ENCODE measurements around the gene BLM.
"Not testable (repeated sequence)": the region's sequence is repeated elsewhere in the genome, so short reads cannot be mapped to it uniquely, and the experiment has no call there.

The BLM gene

GRCh38 chr15:90740545-90740944 lies 23.4 kb downstream of the BLM start:
- not testable (repeated sequence) for DNase-seq

- DNase-seq, result no peak
These were observed 24.9 kb downstream of the BLM start for GRCh38 chr15:90742087-90742486.

DNA sequence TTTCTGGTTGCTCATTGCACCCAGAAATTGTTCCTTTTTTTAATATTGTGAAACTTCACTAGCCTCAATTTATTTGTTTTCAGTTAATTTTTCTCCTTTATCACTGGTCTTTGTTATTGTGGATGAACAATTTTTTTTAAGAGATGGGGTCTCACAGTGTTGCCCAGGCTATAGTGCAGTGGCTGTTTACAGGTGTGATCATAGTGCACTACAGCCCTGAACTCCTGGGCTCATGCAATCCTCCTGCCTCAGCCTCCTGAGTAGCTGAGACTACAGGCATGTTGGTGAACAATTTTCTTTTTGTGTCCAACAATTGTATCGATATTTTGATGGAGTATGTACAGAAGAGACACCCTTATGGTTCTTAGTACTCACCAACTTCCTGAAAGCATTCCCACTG lies 26.3 kb downstream of the BLM start:
- no peak for DNase-seq

GRCh38 chr15:90744759-90745402 lies 27.7 kb downstream of the BLM start:
- DNase-seq, result no peak

DNA sequence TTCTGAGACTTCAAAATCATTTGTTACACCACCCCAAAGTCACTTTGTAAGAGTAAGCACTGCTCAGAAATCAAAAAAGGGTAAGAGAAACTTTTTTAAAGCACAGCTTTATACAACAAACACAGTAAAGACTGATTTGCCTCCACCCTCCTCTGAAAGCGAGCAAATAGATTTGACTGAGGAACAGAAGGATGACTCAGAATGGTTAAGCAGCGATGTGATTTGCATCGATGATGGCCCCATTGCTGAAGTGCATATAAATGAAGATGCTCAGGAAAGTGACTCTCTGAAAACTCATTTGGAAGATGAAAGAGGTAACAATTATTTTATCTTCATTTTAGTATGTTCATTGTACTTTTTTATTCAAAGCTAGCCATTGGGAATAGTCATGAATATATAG lies 32.6 kb downstream of the BLM start:
- DNase-seq, result no peak

- DNase-seq, result no peak
These were observed 33.0 kb downstream of the BLM start for GRCh38 chr15:90750186-90750585.

- DNase-seq, result no peak
These were observed 34.2 kb downstream of the BLM start for GRCh38 chr15:90751300-90751825.

DNA sequence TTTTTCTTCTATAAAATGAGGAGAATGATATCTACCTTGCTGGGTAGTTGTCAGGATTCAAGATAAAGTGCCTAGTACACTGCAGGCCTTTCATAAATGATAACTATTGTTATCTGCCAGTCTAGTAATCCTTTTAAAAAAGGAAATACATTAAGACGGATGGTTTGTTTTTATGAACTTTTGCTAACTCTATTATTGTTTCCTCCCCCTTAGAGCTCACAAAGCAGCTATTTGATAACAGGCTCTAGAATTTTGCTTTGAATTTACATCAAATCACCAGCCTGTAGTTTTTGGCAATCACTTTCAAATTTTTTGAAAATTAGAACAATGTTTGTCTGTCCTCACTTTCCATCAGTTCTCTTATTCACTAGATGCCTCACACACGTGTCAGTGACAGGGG lies 39.8 kb downstream of the BLM start:
- no peak for DNase-seq

DNA sequence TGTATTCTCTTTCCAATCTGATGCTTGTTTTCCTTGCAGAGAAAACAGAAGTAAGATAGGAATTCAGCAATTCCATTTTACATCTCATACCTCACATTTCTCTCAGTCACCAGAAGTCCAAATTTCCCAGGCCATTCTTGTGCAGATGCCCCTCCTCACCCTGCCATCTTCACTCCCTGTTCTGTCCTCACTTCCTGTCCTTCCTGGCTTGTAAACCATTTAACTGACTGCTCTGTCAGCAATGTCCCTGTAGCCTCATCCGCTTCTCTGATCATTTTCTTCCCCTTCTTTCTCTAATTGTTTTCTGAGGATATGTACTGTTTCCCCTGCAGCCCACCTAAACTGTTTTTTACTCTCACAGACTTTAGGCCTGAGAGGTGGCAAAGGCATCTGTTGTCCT lies 40.3 kb downstream of the BLM start:
- DNase-seq, result no peak

DNA sequence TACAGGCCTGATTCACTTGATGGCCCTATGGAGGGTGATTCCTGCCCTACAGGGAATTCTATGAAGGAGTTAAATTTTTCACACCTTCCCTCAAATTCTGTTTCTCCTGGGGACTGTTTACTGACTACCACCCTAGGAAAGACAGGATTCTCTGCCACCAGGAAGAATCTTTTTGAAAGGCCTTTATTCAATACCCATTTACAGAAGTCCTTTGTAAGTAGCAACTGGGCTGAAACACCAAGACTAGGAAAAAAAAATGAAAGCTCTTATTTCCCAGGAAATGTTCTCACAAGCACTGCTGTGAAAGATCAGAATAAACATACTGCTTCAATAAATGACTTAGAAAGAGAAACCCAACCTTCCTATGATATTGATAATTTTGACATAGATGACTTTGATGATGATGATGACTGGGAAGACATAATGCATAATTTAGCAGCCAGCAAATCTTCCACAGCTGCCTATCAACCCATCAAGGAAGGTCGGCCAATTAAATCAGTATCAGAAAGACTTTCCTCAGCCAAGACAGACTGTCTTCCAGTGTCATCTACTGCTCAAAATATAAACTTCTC lies 43.6 kb downstream of the BLM start:
- no peak for DNase-seq

GRCh38 chr15:90761629-90762028 lies 44.5 kb downstream of the BLM start:
- DNase-seq, result no peak

DNA sequence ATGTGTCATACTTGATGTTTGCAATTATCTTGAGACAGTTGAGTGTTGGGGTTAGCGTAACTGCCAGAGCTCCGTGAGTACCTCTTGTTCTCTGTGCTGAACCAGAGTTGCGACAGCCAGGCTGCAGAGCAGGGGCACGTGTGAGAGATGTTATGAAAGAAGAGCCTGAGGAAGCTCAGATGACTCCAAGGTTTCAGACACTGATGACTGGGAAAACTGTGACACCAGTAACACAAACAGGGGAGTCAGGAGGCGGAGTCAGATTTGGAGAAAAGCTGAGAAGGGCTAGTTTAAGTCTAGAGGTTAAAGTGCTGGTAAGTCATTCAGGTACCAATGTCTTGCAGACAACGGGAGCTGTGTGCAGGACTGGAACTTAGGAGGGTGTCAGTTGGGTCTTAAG lies 45.0 kb downstream of the BLM start:
- DNase-seq, result no peak

- no peak for DNase-seq
These were observed 46.4 kb downstream of the BLM start for GRCh38 chr15:90763366-90764099.

DNA sequence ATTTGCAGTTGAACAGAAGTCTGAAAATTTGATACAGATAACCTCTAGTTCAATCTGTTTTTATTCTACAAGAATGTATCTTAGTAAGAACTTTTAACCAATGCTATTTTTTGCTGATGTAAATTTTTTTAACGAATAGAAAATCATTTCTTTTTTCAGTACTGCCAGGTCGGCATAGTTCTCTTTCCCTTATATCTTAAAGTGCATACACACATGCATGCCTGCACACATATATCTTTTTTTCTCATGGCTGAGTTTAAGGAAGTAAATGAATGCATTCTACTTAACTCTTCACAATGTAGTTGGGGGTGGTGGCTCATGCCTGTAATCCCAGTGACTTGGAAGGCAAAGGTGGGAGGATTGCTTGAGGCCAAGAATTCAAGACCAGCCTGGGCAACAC lies 48.4 kb downstream of the BLM start:
- DNase-seq, result no peak

DNA sequence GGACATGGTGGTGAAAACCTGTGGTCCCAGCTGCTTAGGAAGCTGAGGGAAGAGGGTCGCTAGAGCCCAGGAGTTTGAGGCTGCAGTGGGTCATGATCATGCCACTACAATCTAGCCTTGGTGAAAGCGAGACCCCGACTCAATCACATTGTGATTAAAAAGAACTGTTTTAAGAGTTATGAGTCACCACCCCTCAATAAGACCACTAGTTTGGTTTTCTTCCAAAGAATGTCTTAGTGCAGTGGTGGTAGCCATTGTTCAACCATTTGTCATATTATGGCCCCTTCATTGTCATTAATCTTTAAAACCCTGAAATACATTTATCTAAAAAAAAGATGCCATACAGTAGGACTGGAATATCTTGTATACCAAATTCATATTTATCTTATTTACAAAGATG lies 48.8 kb downstream of the BLM start:
- no peak for DNase-seq

DNA sequence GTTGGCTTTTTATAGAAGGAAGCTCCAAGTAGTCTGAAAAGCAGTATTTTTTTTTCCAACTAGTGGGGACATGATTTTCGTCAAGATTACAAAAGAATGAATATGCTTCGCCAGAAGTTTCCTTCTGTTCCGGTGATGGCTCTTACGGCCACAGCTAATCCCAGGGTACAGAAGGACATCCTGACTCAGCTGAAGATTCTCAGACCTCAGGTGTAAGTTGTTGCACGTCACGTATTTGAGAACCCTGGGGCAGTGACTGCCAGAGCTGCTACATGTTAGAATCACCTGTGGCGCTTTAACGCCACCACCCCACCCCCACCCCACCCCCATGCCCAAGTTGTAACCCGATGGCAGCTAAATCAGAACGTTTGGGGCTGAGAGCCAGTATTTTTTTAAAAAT lies 52.2 kb downstream of the BLM start:
- no peak for DNase-seq

DNA sequence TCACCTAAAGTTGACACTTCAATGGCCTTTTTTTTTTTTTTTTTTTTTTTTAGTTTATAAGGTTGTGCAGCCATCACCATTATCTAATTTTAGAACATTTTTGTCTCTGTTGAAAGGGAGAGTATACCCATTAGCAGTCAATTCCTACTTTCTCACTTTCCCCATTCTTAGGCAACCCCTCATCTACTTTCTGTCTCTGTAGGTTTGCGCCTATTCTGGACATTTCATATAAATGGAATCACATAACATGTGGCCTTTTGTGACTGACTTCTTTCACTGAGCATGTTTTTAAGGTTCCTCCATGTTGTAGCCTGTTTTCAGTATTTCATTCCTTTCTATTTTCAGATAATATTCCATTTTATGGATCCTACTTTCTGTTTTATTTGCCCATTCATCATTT lies 56.3 kb downstream of the BLM start:
- no peak for DNase-seq

- no peak for DNase-seq
These were observed 57.8 kb downstream of the BLM start for GRCh38 chr15:90774731-90775514.

DNA sequence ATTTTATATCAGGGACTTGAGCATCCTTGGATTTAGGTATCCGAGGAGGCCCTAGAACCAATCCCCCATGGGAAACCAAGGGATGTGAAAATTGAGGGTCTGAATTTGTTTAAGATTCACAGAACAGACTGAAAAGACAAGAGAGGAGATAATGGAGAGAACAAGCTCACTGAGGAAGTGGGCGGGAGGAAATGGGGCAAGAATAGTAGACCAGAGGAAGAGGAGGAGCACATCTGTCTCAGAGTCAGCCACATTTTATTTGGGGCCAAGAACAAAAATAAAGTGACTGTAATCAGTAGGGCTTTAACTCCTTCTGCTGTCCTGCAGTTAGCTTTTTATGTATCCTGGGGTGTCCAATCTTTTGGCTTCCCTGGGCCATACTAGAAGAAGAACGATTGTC lies 63.8 kb downstream of the BLM start:
- DNase-seq, result no peak

- no peak for DNase-seq
These were observed 65.3 kb downstream of the BLM start for GRCh38 chr15:90782442-90782841.

DNA sequence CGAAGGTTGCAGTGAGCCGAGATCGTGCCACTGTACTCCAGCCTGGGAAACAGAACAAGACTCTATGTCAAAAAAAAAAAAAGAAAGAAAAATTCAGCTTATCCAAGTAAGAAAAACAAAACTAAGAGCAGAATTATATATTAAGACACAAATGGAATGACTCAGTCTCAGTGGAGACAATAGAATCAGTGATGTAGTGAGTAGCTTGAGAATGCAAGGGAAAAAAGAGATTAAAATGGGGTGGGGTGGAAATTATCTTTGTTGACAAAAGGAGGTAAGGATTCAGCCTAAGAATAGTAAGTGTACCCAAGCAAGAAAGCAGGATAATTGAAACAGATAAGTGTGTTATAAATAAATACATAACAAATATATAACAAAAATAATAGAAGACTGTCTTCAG lies 70.7 kb downstream of the BLM start:
- DNase-seq, result no peak

DNA sequence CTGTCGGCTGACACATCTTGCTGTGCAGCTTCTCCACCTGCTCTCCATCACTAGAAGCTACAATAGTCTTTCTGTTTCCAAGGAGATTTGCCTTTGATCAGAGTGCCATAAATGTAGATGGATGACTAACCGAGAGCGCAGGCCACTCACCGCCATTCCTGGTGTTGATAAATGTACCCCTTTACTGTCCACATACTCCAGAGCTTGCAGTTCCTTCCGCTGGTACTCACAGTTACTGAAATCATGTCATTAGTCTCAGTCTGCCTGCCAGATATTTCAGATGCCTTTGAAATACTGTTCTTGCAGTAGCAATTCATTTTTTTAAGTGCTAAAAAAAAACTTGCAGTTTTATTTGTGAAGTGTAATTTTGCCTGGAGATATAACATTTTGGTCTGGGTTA lies 72.3 kb downstream of the BLM start:
- DNase-seq, result no peak

DNA sequence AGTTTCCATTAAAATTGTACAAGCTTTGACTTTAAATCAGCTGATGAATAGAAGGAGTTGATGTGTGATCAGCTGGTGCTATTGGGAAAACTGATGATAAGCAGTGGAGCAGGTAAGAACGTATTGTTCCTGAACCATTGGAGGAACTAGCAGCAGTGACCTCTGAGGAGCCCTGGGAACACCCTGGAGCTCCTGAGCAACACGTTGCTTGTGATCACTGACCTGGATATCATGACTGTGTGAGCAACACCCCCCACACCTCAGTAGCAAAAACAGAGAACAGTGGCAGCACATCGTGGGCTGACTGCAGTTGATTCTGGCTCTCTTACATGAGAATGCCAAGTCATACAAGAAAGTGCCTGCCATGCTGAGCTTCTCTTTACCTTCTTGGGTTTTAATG lies 72.9 kb downstream of the BLM start:
- no peak for DNase-seq

- no peak for DNase-seq
These were observed 73.4 kb downstream of the BLM start for GRCh38 chr15:90790561-90790960.
